ENCODE measurements around the gene ADCY2.

DNA sequence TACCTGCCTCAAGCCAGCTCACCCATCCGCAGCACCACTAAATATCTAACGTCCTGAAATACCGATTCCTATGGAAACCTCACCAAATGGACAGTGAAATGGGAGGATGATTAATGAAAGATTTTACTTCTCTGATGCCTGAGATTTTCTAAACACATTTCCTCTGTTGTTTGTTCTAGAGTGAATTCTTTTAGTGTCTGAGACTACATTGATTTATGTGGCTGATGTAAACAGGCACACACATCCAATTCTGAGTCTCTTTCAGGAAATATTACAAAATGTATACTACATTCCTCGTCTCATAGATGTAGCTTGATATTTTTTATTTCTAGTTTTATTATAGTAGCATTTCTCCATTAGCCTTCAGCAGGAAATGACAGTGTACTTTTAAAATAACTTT lies 20.5 kb upstream of the ADCY2 start:
- TF ChIP-seq EZH2phosphoT487 (IDR thresholded peaks at IDR 0.05; ENCODE audit: borderline replicate concordance, low read depth) (no peak), ELF1 (IDR thresholded peaks at IDR 0.05) (no peak), MXI1 (IDR thresholded peaks at IDR 0.05; ENCODE audit: low read depth, low read length) (no peak), EP300 (IDR thresholded peaks at IDR 0.05; ENCODE audit: borderline replicate concordance in 1 of 2, low read depth in 1 of 2, low read length in 1 of 2) (no peak), USF2 (IDR thresholded peaks at IDR 0.05; ENCODE audit: borderline replicate concordance, low read depth, low read length) (no peak), GATA2 (CRISPR knock-in tag; IDR thresholded peaks at IDR 0.05) (no peak), JUND (IDR thresholded peaks at IDR 0.05) (no peak), TAF1 (IDR thresholded peaks at IDR 0.05; ENCODE audit: borderline replicate concordance, low read depth, low read length) (no peak), POLR2AphosphoS5 (IDR thresholded peaks at IDR 0.05; ENCODE audit: low read depth, low read length) (no peak), FOXJ3 (CRISPR knock-in tag; IDR thresholded peaks at IDR 0.05) (no peak)
- TF ChIP-seq, protein P1, sequence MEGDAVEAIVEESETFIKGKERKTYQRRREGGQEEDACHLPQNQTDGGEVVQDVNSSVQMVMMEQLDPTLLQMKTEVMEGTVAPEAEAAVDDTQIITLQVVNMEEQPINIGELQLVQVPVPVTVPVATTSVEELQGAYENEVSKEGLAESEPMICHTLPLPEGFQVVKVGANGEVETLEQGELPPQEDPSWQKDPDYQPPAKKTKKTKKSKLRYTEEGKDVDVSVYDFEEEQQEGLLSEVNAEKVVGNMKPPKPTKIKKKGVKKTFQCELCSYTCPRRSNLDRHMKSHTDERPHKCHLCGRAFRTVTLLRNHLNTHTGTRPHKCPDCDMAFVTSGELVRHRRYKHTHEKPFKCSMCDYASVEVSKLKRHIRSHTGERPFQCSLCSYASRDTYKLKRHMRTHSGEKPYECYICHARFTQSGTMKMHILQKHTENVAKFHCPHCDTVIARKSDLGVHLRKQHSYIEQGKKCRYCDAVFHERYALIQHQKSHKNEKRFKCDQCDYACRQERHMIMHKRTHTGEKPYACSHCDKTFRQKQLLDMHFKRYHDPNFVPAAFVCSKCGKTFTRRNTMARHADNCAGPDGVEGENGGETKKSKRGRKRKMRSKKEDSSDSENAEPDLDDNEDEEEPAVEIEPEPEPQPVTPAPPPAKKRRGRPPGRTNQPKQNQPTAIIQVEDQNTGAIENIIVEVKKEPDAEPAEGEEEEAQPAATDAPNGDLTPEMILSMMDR (IDR thresholded peaks at IDR 0.05): no peak

All from SK-N-SH (cell line).